Right cardiac atrium (tissue), 5 donors: ENCODE results near the gene TTC5. TPM values are rescaled to one million over a fixed set of nuclear protein-coding genes. Genes with fewer than 3 reads are reported as not detected.

Source experiments
- ATAC-seq, 2 donors: fragments of 200-7000 bp; cut with Tn5 transposase; one replicate each; pipeline versions ENCODE4 v1.8.0 to v1.9.1; 2020; ENCODE audit warnings: moderate library complexity in 2 of 2, mild to moderate bottlenecking in 1 of 2
- DNase-seq, 3 donors: peaks; one replicate each; pipeline ENCODE4 v3.0.0-alpha.2; 2020
- H3K27ac ChIP-seq: one replicate; pipeline ENCODE4 v1.5.1; 2013; ENCODE audit warnings: mild to moderate bottlenecking, low read length, control low read depth, moderate library complexity
- H3K27me3 ChIP-seq: one replicate; pipeline ENCODE4 v1.6.1; 2013; ENCODE audit not compliant: control insufficient read depth, insufficient read depth
- H3K4me1 ChIP-seq: one replicate; pipeline ENCODE4 v1.6.1; 2013; ENCODE audit warnings: low read length; ENCODE audit not compliant: control insufficient read depth, insufficient read depth
- H3K4me3 ChIP-seq: one replicate; pipeline ENCODE4 v1.5.1; 2013; ENCODE audit warnings: low read length, control low read depth
- H3K9me3 ChIP-seq: one replicate; pipeline ENCODE4 v1.6.1; 2013; ENCODE audit warnings: low read length; ENCODE audit not compliant: control insufficient read depth
- WGBS: extraction: QIAGEN DNeasy Blood & Tissue Kit; methylation state at CpG from one replicate; pipeline ENCODE4 v1.1.7; 2013; 5-methylcytosine and 5-hydroxymethylcytosine counted together
- intact Hi-C, 4 donors: fragments of 100-400 bp; cut with DNase I; formaldehyde crosslinking; loops; one replicate each; pipeline versions ENCODE4 v1.11.0 to v1.14.0; 2022 to 2023
- long read RNA-seq, 4 donors: library from polyadenylated mRNA; unstranded; transcript quantifications; one replicate each; pipeline ENCODE4 v2.0.0, GENCODE V29; 2020 to 2021
- polyA plus RNA-seq: library from polyadenylated mRNA; stranded (reverse); fragments of 200-250 nt; gene quantifications from one replicate; pipeline ENCODE4 v1.2.3, GENCODE V29; 2013
- total RNA-seq, 4 donors: library from RNA; stranded (reverse); fragmentation: NEBNext Ultra II Directional; extraction: Animal tissue kit (Norgen Biotek cat#: 25700); gene quantifications; one replicate each; pipeline ENCODE4 v1.2.1, GENCODE V29; 2021
- donor health status: healthy with polysubstance abuse.
- donor health status: DM: no; HTN: yes; CAD: no.
- donor health status: DM: no; HTN: no; CAD: no.
- donor health status: DM: no; HTN: yes; CAD: no; lungs with severe emphysema.
- donor health status: DM: yes; HTN: yes; CAD: no.

TTC5 gene, protein sequence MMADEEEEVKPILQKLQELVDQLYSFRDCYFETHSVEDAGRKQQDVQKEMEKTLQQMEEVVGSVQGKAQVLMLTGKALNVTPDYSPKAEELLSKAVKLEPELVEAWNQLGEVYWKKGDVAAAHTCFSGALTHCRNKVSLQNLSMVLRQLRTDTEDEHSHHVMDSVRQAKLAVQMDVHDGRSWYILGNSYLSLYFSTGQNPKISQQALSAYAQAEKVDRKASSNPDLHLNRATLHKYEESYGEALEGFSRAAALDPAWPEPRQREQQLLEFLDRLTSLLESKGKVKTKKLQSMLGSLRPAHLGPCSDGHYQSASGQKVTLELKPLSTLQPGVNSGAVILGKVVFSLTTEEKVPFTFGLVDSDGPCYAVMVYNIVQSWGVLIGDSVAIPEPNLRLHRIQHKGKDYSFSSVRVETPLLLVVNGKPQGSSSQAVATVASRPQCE
- total RNA-seq (10 to 100 TPM in 2 of 4 donors, 1 to 10 TPM in 2; 8.3 to 12.0 (median 9.5) TPM), polyA plus RNA-seq (4.5 TPM)
- long read RNA-seq, donor 1, full-length matches to known transcripts = 35 of 37 reads
- long read RNA-seq, donor 1, partial matches to known transcripts = 1 of 37 reads
- long read RNA-seq, donor 1, other reads (novel, unspliced or antisense) = 1 of 37 reads
- long read RNA-seq, donor 2, full-length matches to known transcripts = 10 of 10 reads
- long read RNA-seq, donor 2, partial matches to known transcripts = 0 of 10 reads
- long read RNA-seq, donor 2, other reads (novel, unspliced or antisense) = 0 of 10 reads
- long read RNA-seq, donor 3, full-length matches to known transcripts = 39 of 42 reads
- long read RNA-seq, donor 3, partial matches to known transcripts = 2 of 42 reads
- long read RNA-seq, donor 3, other reads (novel, unspliced or antisense) = 1 of 42 reads
- long read RNA-seq, donor 4, full-length matches to known transcripts = 9 of 10 reads
- long read RNA-seq, donor 4, partial matches to known transcripts = 1 of 10 reads
- long read RNA-seq, donor 4, other reads (novel, unspliced or antisense) = 0 of 10 reads

DNA sequence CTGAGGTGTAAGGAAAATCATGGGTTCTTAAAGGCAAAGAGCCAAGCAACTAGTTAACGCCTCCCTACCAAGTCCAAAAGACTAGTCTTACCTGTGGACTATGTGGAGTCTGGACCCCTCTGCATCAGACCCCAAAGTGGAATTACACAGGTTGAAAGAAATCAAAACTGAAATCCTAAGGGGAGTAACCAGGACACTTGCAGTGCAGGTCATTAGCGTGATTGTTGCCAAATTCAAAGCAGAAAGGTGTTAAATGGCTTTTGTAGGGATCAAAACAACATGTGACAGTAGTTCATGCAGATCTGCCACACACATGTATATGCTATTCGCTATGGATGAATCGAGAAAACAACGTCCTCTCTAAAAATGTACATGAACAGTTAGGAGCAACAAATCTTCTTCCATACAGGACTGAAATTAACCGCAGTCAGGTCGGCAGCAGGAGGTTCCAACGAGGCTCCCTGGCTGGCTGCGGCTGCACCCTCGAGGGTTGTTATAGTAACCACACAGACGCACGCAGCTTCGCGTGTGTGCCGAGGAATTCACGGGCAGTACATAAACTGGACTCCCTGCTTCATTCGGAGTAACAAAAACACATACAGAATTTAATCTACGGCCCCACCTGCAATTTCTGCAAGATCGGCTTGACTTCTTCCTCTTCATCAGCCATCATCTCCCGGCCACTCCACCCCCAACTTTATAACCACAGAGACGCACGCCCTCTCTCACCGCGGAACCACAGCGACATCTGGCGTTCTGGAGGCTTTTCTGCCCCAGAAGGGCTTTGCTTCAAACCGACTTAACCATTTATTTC is at the start of gene TTC5:
Gene TTC5, minus strand, starts transcription at position 687 of the 814 bp plus-strand sequence. Its CDS starts 14 bp downstream, at position 673.
- peak; percentile 79 to 91 (median 91) for DNase-seq

DNA sequence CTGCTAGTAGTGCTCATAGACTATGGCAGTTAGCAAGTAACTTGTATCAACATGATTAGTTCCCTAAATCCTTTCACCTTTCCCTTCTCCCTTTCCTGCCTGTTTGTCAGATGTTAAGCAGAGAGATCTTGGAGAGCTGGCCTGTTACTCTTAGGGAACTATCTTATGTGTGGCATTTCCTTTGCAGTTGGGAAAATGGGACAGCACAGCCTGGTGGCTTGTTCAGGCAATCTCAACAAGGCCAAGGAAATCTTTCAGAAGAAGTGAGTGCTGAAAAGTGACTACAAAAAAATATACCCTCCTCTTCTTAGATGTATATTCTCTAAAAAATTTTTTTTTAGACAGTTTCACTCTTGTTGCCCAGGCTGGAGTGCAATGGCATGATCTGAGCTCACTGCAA is 45.1 kb upstream of the TTC5 start:
- H3K9me3 ChIP-seq = no peaks in the 10 kb centered on the region
- no peak overlapping the region for H3K4me3 ChIP-seq
- intact Hi-C loops = no loop called here
- DNase-seq = no peak
- H3K27ac ChIP-seq = no peak overlapping the region
- H3K4me1 ChIP-seq = no peaks in the 10 kb centered on the region
- no peak for ATAC-seq
- H3K27me3 ChIP-seq = no peaks in the 10 kb centered on the region

More for the DNA sequence above, at the start of gene TTC5:
- no peaks in the 10 kb centered on the region for H3K4me1 ChIP-seq
- intact Hi-C loops = no loop called here
- under 1% methylated on average over 27 of the region's 27 CpGs for WGBS
- ATAC-seq = peak; percentile 96 to 98
- H3K27ac ChIP-seq = peak within 1 kb of the TSS; percentile 24
- H3K27me3 ChIP-seq = no peaks in the 10 kb centered on the region
- H3K9me3 ChIP-seq = no peaks in the 10 kb centered on the region
- peak within 1 kb of the TSS; percentile 88 for H3K4me3 ChIP-seq

DNA sequence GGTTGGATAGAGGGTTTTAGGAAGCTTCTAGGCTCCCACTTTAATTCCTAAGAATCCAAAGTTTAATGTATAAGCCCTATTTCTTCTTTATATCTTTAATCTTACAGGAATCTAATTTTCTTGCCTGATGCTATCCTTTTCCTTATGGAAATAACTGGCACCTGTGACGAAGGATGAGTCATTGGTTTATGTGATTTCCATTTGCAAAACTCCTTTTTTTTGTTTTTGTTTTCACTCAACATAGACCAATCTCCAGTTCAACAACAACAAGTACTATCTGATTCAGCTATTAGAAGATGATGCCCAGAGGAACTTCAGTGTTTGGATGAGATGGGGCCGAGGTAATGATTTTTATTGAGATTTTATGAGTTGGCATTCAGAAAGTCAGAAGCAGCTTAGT is 44.5 kb upstream of the TTC5 start:
- Histone ChIP-seq H3K27ac (no peak overlapping the region), H3K4me3 (no peak overlapping the region), H3K4me1 (no peaks in the 10 kb centered on the region), H3K9me3 (no peaks in the 10 kb centered on the region), H3K27me3 (no peaks in the 10 kb centered on the region)
- ATAC-seq (no peak), DNase-seq (no peak)
- WGBS = 90% methylated on average over 2 of the region's 2 CpGs
- intact Hi-C loops = no loop called here

DNA sequence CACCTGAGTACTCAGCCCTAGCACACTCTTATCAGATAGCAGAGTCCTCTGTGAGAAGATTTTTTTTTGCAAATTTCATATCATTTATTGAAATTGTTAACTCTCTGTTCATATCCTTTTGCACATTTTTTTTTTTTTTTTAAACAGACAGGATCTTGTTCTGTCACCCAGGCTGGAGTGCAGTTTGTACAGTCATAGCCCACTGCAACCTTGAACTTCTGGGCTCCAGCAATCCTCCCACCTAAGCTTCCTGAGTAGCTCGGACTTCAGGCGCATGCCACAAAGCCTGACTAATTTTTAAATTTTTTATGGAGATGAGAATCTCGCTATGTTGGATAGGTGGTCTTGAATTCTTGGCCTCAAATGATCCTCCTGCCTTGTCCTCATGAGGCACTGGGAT is 42.0 kb upstream of the TTC5 start:
- Histone ChIP-seq H3K4me1 (no peaks in the 10 kb centered on the region), H3K9me3 (no peaks in the 10 kb centered on the region), H3K27ac (no peak overlapping the region), H3K27me3 (no peaks in the 10 kb centered on the region), H3K4me3 (no peak overlapping the region)
- DNase-seq (no peak), ATAC-seq (no peak)
- 93% methylated on average over 3 of the region's 3 CpGs for WGBS
- intact Hi-C loops = loop anchor here in 1 of 4 donors (10.0 kb wide), 2 partner anchors 107 to 257 kb away; partner anchors contain the start of genes APEX1 and OSGEP

DNA sequence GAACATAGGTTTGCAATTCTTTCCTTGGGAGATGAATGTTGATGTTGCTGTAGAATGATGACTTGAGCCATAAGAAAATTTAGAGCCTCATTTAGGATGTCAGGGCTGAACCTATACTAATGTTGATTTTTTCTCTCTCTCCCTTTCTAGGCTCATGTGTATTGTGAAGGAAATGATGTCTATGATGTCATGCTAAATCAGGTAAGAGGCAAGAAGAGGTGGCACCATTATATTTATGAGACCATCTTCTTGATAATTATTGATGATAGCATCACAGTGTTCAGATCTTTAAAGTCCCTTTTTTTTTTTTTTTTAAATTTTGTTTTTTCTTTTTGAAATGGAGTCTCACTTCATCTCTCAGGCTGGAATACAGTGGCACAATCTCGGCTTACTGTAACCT is 41.0 kb upstream of the TTC5 start:
- no peaks in the 10 kb centered on the region for H3K4me1 ChIP-seq
- ATAC-seq (no peak), DNase-seq (no peak)
- WGBS = 100% methylated on average over 1 of the region's 1 CpG
- no peak overlapping the region for H3K4me3 ChIP-seq
- intact Hi-C loops = loop anchor here in 1 of 4 donors (10.0 kb wide), 2 partner anchors 108 to 258 kb away; partner anchors contain the start of genes APEX1 and OSGEP
- no peak overlapping the region for H3K27ac ChIP-seq
- no peaks in the 10 kb centered on the region for H3K9me3 ChIP-seq
- no peaks in the 10 kb centered on the region for H3K27me3 ChIP-seq

DNA sequence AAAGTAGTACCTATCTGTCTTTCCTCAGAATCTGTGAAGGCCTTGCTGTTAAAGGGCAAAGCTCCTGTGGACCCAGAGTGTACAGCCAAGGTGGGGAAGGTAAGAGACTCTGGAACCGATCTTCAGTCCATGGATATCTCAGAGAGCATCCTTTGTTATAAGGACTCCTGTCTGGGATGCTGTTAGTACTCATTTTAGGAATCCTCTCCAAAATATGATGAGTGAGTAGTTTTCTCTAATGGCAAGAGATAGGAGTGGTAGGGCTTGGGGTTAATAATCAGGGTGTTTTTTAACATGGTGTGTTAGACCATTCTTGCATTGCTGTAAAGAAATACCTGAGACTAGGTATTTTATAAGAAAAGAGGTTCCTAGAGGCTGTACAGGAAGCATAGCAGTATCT is 39.6 kb upstream of the TTC5 start:
- Histone ChIP-seq H3K9me3 (no peaks in the 10 kb centered on the region), H3K27me3 (no peaks in the 10 kb centered on the region), H3K4me1 (no peaks in the 10 kb centered on the region), H3K4me3 (no peak overlapping the region), H3K27ac (no peak overlapping the region)
- intact Hi-C loops = loop anchor here in 1 of 4 donors (10.0 kb wide), 2 partner anchors 109 to 259 kb away; partner anchors contain the start of genes APEX1 and OSGEP
- ATAC-seq (no peak), DNase-seq (no peak)
- WGBS = 95% methylated on average over 1 of the region's 1 CpG

DNA sequence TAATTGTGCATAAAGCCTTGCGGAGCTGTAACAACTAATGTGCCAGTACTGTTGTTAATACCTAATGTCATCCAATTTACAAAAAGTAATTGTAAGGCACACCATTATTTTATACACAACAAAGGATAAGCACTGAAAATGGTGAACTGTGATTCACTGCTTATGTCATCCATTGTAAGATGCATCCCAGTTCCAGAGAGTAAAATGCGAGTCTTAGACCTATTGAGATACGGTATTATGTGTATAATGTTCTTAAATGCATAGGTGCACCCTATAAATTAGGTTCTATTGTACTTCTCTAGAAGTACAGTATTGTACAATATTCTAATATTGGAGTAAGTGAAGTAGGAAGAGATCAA is 38.1 kb upstream of the TTC5 start:
- Histone ChIP-seq H3K4me1 (no peaks in the 10 kb centered on the region), H3K27ac (peak overlapping the region; percentile 56), H3K4me3 (peak overlapping the region; percentile 48), H3K27me3 (no peaks in the 10 kb centered on the region), H3K9me3 (no peaks in the 10 kb centered on the region)
- ATAC-seq (no peak), DNase-seq (no peak)
- intact Hi-C loops = loop anchor here in 2 of 4 donors (5.0 to 10.0 kb wide), 4 partner anchors 111 to 338 kb away; partner anchors contain the start of genes RNASE4 (in 2 of the 2), APEX1 (in 1 of the 2) and OSGEP (in 1 of the 2)
- under 1% methylated on average over 3 of the region's 3 CpGs for WGBS

DNA sequence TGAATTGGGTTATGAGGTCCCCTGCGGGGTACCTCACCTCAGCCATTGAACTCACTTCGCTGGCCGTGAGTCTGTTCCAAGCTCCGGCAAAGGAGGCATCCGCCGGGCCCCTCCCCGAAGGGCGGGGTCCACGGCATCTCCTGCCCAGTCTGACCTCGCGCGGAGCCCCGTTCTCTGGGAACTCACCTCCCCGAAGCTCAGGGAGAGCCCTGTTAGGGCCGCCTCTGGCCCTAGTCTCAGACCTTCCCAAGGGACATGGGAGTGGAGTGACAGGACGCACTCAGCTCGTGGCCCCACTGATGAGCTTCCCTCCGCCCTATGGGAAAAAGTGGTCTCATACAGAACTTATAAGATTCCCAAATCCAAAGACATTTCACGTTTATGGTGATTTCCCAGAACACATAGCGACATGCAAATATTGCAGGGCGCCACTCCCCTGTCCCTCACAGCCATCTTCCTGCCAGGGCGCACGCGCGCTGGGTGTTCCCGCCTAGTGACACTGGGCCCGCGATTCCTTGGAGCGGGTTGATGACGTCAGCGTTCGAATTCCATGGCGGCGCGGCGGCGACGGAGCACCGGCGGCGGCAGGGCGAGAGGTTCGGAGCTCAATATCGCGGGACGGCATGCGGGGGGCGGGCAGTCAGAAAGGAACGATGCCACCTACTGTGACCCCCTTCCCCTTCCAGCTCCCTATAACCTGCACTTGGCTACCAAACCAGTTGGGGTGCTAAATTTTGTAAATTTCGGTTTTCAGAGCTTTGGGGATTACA is 37.5 kb upstream of the TTC5 start, which contains the start of gene PARP2:
Gene PARP2, plus strand, starts transcription at position 544 of the 770 bp plus-strand sequence. Its CDS starts 7 bp downstream, at position 551.
- DNase-seq = peak; percentile 98 to 99 (median 99)
- Histone ChIP-seq H3K27ac (peak within 1 kb of the TSS; percentile 79), H3K4me1 (no peaks in the 10 kb centered on the region), H3K4me3 (peak within 1 kb of the TSS; percentile 99), H3K27me3 (no peaks in the 10 kb centered on the region), H3K9me3 (no peaks in the 10 kb centered on the region)
- under 1% methylated on average over 50 of the region's 50 CpGs for WGBS
- ATAC-seq = peak; percentile 99
- intact Hi-C loops = loop anchor here in 2 of 4 donors (5.0 to 10.0 kb wide), 4 partner anchors 112 to 339 kb away; partner anchors contain the start of genes RNASE4 (in 2 of the 2), APEX1 (in 1 of the 2) and OSGEP (in 1 of the 2)

DNA sequence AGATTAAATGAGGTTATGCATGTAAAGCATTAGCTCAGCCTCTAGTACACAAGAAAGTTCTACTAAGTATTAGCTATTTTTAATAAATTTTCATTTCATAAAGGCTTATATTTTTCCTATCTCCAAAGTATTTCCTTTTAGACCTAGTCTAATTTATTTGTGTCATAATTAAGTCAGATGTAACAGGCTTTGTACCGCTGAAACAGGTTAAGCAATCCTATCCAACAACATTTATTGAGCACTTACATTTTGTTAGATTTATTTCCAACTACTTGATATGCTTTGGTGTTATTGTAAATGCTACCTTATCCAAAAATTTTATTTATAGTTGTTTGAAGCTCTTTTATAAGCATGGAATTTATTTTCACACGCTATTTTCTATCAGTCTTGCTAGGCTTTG is 35.9 kb upstream of the TTC5 start:
- H3K27me3 ChIP-seq = no peaks in the 10 kb centered on the region
- H3K4me3 ChIP-seq = no peak overlapping the region
- no peaks in the 10 kb centered on the region for H3K4me1 ChIP-seq
- H3K9me3 ChIP-seq = no peaks in the 10 kb centered on the region
- no peak overlapping the region for H3K27ac ChIP-seq
- DNase-seq (no peak), ATAC-seq (no peak)
- intact Hi-C loops = loop anchor here in 2 of 4 donors (5.0 to 10.0 kb wide), 4 partner anchors 113 to 341 kb away; partner anchors contain the start of genes RNASE4 (in 2 of the 2), APEX1 (in 1 of the 2) and OSGEP (in 1 of the 2)
- 69% methylated on average over 2 of the region's 2 CpGs for WGBS
